ENCODE results near the gene SEC62. TPM values are rescaled to one million over a fixed set of nuclear protein-coding genes. Genes with fewer than 3 reads are reported as not detected.

The SEC62 gene
- total RNA-seq, 2 donors from 2014 or later, result 50.4 to 54.0 TPM

DNA sequence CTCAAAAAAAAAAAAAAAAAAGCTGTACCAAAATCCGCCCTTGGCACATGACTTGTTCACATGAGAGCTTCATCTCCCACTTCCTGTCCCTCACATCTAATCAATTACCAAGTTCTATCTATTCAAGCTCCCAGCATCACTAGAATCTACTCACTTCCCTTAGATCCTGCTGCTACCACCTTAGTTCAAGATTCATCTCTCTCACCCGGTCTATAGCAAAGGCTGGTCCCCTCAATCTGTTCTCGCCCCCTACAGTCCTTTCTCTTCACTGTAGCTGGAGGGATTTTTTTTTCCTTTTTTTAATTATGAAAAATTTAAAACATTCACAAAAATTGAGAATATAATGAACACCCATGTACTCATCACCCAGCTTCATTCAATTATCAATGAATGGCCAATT is 54.5 kb downstream of the SEC62 start:
- no peak overlapping the region for H3K4me3 ChIP-seq
- H3K9me3 ChIP-seq, result no peaks in the 10 kb centered on the region
- no peaks in the 10 kb centered on the region for H3K4me1 ChIP-seq (replicated peaks)
- DNase-seq (ENCODE audit: low spot score), result no peak
- 85% methylated on average over 3 of the region's 3 CpGs for WGBS
- H3K27me3 ChIP-seq (replicated peaks; ENCODE audit: insufficient read depth), result no peaks in the 10 kb centered on the region
- H3K36me3 ChIP-seq, result no peaks in the 10 kb centered on the region
- no peak overlapping the region for H3K27ac ChIP-seq
- intact Hi-C loops (cut with DNase I), result no loop called here
- TF ChIP-seq POLR2AphosphoS5 (IDR thresholded peaks at IDR 0.05) (no peak), POLR2A (IDR thresholded peaks at IDR 0.05) (no peak)
- TF ChIP-seq, protein P1, sequence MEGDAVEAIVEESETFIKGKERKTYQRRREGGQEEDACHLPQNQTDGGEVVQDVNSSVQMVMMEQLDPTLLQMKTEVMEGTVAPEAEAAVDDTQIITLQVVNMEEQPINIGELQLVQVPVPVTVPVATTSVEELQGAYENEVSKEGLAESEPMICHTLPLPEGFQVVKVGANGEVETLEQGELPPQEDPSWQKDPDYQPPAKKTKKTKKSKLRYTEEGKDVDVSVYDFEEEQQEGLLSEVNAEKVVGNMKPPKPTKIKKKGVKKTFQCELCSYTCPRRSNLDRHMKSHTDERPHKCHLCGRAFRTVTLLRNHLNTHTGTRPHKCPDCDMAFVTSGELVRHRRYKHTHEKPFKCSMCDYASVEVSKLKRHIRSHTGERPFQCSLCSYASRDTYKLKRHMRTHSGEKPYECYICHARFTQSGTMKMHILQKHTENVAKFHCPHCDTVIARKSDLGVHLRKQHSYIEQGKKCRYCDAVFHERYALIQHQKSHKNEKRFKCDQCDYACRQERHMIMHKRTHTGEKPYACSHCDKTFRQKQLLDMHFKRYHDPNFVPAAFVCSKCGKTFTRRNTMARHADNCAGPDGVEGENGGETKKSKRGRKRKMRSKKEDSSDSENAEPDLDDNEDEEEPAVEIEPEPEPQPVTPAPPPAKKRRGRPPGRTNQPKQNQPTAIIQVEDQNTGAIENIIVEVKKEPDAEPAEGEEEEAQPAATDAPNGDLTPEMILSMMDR (IDR thresholded peaks at IDR 0.05), result no peak

GRCh38 chr3:170022336-170022735 is 55.7 kb downstream of the SEC62 start:
- Histone ChIP-seq H3K4me1 (replicated peaks) (no peaks in the 10 kb centered on the region), H3K27me3 (replicated peaks; ENCODE audit: insufficient read depth) (no peaks in the 10 kb centered on the region), H3K4me3 (no peak overlapping the region), H3K27ac (no peak overlapping the region), H3K36me3 (no peaks in the 10 kb centered on the region), H3K9me3 (no peaks in the 10 kb centered on the region)
- intact Hi-C loops (cut with DNase I), result no loop called here
- 82% methylated on average over 4 of the region's 4 CpGs for WGBS
- TF ChIP-seq POLR2A (IDR thresholded peaks at IDR 0.05) (no peak), POLR2AphosphoS5 (IDR thresholded peaks at IDR 0.05) (no peak)
- TF ChIP-seq, protein P1 (IDR thresholded peaks at IDR 0.05), result no peak
- no peak for DNase-seq (ENCODE audit: low spot score)

- no peaks in the 10 kb centered on the region for H3K9me3 ChIP-seq
- no peak overlapping the region for H3K4me3 ChIP-seq
- H3K27me3 ChIP-seq (replicated peaks; ENCODE audit: insufficient read depth), result no peaks in the 10 kb centered on the region
- intact Hi-C loops (cut with DNase I), result no loop called here
- TF ChIP-seq, protein P1 (IDR thresholded peaks at IDR 0.05), result no peak
- TF ChIP-seq POLR2AphosphoS5 (IDR thresholded peaks at IDR 0.05) (no peak), POLR2A (IDR thresholded peaks at IDR 0.05) (no peak)
- DNase-seq (ENCODE audit: low spot score), result no peak
- no peaks in the 10 kb centered on the region for H3K4me1 ChIP-seq (replicated peaks)
- H3K27ac ChIP-seq, result no peak overlapping the region
- H3K36me3 ChIP-seq, result no peaks in the 10 kb centered on the region
- WGBS, result 73% methylated on average over 1 of the region's 1 CpG
Measured at GRCh38 chr3:170023165-170023564, 56.6 kb downstream of the SEC62 start.

DNA sequence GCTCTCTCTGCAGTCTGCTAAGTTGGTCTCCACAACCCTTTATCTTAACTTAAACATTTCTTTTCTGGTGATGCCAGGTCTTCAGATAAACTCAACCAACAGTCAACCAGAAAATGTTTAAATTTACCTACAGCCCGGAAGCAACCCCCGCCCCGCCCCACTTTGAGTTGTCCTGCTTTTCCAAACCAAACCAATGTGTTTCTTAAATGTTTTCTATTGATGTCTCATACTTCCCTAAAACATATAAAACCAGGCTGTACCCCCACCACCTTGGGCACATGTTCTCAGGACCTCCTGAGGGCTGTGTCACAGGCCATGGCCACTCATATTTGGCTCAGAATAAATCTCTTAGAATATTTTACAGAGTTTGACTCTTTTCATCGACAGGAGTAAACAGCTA is 58.0 kb downstream of the SEC62 start:
- 96% methylated on average over 4 of the region's 4 CpGs for WGBS

More for the DNA sequence above, 58.0 kb downstream of the SEC62 start:
- Histone ChIP-seq H3K27me3 (replicated peaks; ENCODE audit: insufficient read depth) (no peaks in the 10 kb centered on the region), H3K36me3 (no peaks in the 10 kb centered on the region), H3K9me3 (no peaks in the 10 kb centered on the region), H3K27ac (no peak overlapping the region), H3K4me1 (replicated peaks) (no peaks in the 10 kb centered on the region), H3K4me3 (no peak overlapping the region)
- no peak for DNase-seq (ENCODE audit: low spot score)
- intact Hi-C loops (cut with DNase I), result no loop called here
- TF ChIP-seq POLR2A (IDR thresholded peaks at IDR 0.05) (no peak), POLR2AphosphoS5 (IDR thresholded peaks at IDR 0.05) (no peak)
- TF ChIP-seq, protein P1 (IDR thresholded peaks at IDR 0.05), result no peak

All from prostate gland (tissue), 2 donors.